Measurements from ENCODE around the gene UNC13D.
"Not testable (repeated sequence)": the region's sequence is repeated elsewhere in the genome, so short reads cannot be mapped to it uniquely, and the experiment has no call there.

The UNC13D gene

GRCh38 chr17:75843577-75844529 lies at the start of gene UNC13D:
UNC13D (minus strand) TSS chr17:75844404; CDS start chr17:75844337, 67 bp downstream.
- no peak for DNase-seq (ENCODE audit: low read depth)

DNA sequence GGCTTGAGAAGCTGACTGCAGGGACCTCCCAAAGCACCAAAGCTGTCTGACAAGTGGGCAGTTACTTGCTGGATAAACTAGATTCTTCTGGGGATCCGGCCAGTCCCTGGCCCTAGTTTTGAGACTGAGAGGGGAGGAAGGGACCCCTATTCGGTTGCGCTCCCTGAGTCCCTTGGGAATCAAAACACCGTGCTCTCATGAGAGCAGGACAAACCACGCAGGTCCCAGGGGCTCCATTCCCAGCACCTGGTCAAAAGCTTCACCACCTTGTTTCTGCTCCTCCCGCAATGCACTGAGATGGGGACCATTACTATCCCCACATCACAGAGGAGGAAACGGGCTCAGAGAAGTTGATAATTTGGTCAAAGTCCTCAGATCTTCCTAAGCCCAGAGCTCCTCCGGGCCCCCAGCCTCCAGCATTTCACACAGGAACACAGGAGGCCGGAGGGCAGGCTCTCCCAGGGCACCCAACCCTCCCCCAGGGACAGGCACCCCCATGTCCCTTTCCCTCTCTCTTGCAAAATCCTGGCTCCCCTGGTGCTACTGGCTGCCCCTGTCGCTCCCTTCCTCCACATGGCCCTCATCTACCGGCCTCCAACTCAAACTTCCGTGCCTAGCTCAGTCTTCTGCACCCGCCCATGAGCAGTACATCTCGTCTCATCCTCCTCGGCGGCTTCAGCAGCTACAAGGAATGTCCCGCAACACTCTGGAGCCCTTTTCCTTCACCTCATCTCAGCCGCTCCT lies 49.3 kb upstream of the UNC13D start:
- no peak for DNase-seq (ENCODE audit: low read depth)

DNA sequence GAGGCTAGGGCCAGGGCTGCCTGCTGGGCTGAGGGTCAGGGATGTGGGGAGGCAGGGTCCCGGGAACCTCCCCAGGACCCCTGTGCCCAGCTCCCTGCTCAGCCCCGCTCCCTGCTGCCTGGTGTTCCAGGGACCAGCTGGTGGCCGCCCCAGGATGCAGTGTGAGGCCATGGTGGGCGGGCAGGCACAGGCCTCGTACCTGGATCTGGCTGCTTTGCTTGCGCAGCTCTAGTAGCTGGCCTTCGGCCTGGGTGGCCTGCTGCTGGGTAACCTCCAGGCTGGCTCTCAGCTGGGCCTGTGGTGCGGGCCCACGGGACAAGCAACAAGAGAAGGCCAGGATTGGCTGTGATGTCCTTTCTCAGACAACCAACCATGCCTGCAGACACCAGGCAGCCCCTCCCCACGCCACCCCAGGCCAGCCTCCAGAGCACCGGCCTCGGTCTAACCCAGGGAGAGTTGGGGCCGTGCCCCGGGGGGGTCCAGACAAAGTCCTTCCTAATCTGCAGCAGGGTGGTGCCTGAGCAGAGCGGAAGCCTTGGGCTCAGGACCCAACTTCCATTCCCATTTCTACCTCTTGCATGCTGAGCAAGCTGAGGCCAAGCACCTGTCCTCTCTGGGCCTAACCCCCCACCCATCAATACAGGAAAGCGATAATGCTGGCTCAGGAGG lies 48.5 kb upstream of the UNC13D start:
- DNase-seq (ENCODE audit: low read depth) = no peak

DNA sequence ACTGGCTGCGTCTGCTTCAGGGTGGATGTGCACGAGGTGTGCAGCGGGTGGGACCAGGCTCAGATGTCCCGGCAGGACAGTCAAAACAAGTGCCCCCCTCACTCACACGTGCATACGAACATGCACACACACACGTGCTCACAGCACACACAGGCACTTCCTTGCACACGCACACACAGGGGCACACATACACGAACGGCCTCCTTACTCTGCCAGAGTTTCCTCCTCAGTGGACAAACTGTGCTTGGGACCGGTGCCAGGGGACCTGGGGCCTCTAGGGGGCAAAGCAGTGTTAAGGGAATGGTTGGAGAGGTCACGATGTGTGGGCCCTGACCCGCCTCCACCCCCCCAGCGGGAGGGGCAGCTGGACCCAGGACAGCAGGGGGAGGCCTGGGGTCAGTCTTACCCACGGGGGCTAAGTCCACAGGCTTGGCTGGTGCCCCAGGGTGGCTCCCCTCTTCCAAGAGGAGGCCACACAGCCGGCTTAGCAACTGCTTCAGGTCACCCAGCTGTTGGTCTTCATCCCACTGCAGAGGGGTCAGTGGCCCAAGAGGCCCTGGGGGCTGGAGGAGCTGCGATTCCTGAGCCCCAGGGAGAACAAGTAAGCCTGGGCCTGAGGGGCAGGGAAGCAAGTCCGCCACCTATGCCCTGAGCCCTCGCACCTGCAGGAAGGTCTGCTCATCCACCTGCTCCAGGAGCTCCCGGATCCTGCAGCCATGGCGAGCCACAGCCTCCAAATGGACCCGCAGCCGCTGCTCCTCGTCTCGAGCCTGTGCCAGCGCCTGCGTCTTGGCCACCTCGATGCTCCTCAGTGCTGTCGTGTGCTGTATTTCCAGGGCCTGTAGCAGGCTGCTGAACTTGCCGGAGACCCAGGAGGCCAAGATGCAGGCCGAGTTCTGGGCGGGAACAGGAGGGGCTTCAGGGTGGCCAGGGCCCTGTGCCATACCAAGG lies 47.7 kb upstream of the UNC13D start:
- DNase-seq (ENCODE audit: low read depth) = no peak

GRCh38 chr17:75891022-75891604 lies 46.9 kb upstream of the UNC13D start:
- no peak for DNase-seq (ENCODE audit: low read depth)

- no peak for DNase-seq (ENCODE audit: low read depth)
These were observed 45.2 kb upstream of the UNC13D start for GRCh38 chr17:75889454-75889853.

GRCh38 chr17:75888484-75888883 lies 44.3 kb upstream of the UNC13D start:
- no peak for DNase-seq (ENCODE audit: low read depth)

DNA sequence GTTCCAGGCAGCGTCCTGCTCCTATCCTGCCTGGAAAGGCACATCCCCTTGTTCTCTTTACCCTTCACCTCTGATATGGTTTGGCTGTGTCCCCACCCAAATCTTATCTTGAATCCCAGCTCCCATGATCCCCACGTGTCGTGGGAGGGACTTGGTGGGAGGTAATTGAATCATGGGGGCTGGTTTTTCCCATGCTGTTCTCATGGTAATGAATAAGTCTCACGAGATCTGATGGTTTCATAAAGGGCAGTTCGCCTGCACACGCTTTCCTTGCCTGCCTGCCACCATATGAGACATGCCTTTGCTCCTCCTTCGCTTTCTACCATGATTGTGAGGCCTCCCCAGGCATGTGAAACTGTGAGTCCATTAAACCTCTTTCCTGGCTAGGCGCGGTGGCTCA lies 41.7 kb upstream of the UNC13D start:
- not testable (repeated sequence) for DNase-seq (ENCODE audit: low read depth)

- no peak for DNase-seq (ENCODE audit: low read depth)
These were observed 41.2 kb upstream of the UNC13D start for GRCh38 chr17:75885431-75885830.

DNA sequence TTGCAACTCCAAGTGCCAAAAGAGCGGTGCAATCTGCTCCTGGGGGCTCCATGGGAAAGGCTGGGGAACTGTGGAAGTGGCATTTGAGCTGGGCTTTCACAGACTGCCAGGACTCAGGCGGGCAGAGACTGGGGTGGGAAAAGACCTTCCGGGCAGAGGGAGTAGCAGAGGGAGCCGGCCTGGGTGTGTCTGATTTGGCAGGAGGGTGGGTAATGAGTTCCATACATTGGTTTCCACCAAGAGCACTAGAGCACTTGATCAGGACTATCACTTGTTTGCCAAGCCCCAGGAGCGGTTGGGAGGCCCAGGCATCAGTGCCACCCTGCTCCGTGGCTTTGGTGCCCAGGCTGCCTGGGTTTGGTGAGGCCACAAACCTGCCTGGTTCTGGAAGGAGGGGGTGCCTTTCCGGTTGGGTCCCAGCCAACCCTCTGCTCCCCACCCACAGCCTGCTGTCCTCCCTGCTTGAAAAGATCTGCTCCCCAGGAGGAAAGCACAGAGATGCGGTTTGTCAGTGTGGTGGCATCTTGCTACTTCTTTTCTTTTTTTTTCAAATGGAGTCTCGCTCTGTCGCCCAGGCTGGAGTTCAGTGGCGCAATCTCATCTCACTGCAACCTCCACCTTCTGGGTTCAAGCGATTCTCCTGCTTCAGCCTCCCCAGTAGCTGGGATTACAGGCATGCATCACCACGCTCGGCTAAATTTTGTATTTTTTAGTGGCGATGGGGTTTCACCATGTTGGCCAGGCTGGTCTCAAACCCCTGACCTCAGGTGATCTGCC lies 37.7 kb upstream of the UNC13D start:
- no peak for DNase-seq (ENCODE audit: low read depth)

DNA sequence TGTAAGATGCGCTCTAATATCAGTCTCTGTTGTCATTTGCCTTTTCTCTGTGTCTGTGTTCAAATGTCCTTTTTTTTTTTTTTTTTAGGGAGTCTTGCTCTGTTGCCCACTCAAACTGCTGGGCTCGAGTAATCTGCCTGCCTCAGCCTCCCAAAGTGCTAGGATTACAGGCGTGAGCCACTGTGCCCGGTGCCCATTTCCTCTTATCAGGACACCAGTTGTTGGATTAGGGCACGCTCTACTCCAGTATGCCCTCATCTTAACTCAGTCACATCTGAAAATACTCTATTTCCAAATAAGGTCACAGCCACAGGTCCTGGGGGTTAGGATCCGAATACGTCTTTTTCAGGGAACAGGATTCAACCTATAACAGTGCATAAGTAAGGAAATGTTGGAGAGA lies 36.1 kb upstream of the UNC13D start:
- DNase-seq (ENCODE audit: low read depth) = no peak

DNA sequence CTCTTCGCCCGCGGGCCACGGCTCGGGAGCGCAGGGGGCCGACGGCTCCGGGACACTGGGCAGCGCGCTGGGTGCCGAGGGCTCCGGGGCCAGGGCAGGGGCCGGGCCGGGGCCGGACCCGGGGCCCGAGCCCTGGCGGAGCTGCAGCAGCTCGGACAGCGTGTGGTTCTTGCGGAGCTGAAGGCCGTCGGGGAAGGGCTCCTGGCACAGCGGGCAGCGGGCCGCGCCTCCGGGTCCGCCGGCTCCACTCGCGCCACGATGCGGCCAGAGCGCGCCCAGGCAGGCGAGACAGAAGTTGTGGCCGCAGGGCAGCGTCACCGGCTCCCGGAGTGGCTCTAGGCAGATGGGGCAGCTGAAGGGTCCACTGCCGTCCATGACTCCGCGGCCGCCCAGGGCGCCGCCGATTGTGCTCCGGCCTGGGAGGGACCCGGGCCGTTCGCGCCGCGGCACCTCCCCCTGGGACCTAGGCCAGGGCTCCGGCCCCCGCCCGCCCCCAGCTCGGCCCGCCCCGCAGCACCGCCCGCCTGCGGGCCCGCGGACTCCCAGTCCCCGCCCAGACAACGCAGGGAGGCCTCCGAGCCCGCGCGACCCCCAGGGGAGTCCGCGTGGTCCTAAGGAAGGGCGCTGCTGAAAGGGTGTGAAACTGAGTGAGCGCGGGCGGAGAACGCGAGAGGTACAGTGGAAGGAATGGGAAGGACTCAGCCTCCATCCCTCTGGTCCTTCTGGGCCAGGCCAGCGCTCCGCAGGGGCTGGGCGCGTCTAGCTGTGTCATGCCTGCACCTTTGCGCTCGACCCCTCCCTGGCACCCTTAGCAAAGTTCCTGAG lies 34.2 kb upstream of the UNC13D start, which contains the start of gene TRIM47:
TRIM47 (minus strand) TSS at position 408 of the 825 bp plus-strand sequence; CDS start at position 375, 33 bp downstream.
- no peak for DNase-seq (ENCODE audit: low read depth)

GRCh38 chr17:75877752-75878173 lies 33.6 kb upstream of the UNC13D start:
- no peak for DNase-seq (ENCODE audit: low read depth)

DNA sequence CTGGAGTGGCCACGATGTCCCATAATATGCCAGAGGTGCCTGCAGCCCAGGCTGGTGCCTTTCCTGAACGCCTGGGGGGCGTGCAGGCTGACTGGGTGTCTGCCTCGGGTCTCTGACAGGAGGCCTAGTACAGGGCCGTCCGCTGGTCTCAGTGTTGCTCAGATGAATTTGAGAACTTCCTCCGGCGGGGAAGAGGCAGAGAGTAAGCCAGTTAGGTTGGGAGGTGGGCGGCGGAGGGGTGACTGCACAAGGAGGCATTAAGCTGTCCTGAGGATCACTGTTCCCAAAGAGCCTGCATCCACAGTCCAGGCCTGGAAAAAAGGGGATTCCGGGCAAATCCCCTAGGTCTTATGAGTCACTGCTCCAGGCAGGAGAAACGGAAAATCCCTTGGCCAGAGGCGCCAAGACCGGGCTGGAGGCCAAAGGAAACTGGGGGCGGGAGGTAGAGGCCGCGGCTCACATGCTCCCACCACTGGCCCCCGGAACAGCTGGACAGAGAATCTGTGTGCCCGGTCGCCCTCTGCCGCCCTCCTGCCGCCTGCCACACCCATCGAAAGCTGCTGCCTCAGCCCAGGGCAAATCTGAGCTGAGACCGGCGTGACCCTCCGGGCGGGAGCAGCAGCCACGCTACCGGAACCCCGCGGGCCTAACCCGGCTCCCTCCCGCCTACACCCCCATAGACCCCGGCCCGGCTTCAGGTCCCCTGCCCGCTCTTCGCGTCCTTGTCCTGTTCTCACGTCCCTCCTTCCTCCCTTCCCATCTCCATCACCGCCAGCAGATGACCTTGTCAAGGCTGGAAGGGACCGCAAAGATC lies 32.9 kb upstream of the UNC13D start:
- DNase-seq (ENCODE audit: low read depth) = no peak

DNA sequence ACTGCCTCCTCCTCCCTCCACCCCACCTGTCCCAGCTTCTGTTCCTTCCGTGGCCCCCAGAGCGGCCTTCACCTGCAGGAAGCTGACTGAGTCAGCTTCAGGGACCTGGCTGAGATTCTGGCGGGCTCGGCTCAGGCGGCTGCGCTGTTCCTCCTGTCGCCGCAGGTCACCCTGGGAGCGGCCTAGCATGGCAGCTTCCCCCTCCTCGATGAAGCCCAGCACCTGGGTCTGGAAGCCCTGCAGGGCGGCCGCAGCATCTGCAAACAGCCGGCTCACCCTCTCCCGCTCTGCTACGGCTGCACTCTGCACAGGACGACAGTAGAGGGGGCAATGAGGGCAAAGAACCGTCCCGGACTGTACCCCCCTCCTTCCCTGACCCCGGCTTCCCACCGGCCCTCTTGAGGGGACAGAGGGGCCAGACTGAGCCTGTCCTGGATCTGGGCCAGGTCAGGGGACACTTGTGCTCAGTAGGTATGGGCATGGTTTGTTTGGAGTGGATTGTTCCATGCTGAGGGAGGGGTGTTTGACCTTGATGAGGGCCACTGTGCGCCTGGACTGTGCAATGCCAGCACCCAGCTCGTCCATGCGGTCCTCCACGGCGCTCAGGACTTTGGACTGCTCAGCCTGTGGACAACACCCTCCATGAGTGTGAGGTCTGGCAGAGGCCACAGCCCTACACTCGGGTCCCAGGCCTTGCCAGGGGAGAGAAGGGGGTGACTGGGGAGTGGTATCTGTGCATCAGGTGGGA lies 32.2 kb upstream of the UNC13D start:
- DNase-seq (ENCODE audit: low read depth) = no peak

DNA sequence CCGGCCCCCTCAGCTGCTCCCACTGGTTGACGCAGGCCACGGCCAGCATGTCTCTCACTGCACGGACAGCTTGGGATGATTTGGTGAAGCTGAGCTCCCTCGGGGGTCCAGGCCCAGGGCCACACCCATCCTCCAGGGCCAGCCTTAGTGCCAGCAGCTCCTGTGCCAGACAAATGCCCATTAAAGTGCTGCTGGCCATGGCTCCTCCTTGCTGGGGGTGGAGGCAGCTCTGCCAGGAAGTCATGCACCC lies 31.7 kb upstream of the UNC13D start:
- DNase-seq (ENCODE audit: low read depth) = no peak

DNA sequence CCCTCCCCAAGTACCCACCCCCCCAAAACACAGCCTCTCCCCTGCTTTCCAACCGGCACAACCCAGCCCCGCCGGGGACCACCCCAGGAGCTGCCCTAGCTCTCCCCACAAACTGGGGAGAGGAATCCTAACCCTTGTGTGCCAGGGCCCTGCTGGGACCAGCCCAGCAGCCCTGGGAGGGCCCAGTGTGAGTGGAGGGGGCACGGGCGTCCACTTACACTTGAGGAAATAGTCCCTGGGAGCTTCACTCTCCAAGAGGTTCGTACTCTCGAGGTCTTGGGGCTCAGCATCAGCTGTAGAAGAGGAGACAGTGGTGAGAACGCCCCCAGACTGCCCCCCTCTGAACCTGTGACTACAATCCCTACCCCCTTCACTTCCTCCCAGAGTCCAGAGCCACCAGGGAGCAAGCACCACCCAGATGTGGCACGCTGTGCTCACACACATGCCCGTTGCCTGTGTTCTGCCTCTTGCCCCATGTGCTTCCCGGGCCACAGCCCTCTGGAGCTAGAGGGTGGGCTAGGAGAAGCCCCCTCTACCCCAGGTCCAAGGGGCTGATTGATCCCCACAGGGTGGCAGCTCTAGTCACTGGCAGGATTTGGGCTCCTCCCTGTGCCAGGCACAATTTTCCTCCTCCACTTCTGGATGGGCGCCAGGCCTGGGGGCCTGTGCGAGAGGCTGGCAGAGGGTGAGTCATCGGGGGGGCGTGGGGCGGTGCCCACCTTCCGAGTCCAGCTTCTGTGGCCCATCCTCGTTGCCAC lies 31.2 kb upstream of the UNC13D start:
- DNase-seq (ENCODE audit: low read depth) = no peak

All from stimulated activated CD8-positive, alpha-beta memory T cell treated with anti-CD3 and anti-CD28 coated beads, Interleukin-7, amount 100 ng/mL, for 24 hours (primary cell).